ENCODE data around the gene CFAP73. TPM values are rescaled to one million over a fixed set of nuclear protein-coding genes. Genes with fewer than 3 reads are reported as not detected.

Gene CFAP73
- total and polyA plus RNA-seq, 7 donors, result 0.17 to 0.35 (median 0.30) TPM; not detected in 4

DNA sequence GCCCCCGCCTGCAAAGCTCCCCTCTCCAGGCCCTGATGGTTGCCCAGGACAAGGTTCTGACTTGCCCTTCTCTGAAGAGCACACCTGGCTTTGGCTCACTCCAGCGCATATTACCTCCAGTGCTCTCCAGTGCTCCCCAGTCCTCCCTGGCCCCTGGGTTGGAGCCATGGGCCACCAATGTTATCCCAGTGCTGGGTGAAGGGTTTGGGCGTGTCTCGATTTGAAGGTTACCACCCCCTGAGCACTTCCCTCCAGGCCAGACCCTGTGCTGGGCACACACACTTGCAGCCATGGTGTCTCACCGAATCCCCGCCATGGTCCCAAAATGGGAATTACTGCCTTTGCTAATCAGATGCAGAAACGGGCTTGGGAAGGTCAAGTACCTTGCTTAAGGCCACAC is 47.1 kb downstream of the CFAP73 start:
- peaks cover 0 to 7% of the 10 kb centered on the region in 2 donors for H3K36me3 ChIP-seq (ENCODE audit: insufficient read depth in 1 of 2, low read depth in 1 of 2)
- DNase-seq (peak in 1 of 2 donors; percentile 44), ATAC-seq (peak in 2 of 4 donors; percentile 1 to 2)
- no peaks in the 10 kb centered on the region for H3K27me3 ChIP-seq (ENCODE audit: insufficient read depth in 3 of 3, low read length in 2 of 3)
- no peaks in the 10 kb centered on the region for H3K9me3 ChIP-seq
- 62 to 82% (median 69%) methylated on average over 7 of the region's 7 CpGs for WGBS, 3 donors
- H3K4me3 ChIP-seq, result no peak overlapping the region
- no peak overlapping the region for H3K27ac ChIP-seq
- TF ChIP-seq, protein P1, sequence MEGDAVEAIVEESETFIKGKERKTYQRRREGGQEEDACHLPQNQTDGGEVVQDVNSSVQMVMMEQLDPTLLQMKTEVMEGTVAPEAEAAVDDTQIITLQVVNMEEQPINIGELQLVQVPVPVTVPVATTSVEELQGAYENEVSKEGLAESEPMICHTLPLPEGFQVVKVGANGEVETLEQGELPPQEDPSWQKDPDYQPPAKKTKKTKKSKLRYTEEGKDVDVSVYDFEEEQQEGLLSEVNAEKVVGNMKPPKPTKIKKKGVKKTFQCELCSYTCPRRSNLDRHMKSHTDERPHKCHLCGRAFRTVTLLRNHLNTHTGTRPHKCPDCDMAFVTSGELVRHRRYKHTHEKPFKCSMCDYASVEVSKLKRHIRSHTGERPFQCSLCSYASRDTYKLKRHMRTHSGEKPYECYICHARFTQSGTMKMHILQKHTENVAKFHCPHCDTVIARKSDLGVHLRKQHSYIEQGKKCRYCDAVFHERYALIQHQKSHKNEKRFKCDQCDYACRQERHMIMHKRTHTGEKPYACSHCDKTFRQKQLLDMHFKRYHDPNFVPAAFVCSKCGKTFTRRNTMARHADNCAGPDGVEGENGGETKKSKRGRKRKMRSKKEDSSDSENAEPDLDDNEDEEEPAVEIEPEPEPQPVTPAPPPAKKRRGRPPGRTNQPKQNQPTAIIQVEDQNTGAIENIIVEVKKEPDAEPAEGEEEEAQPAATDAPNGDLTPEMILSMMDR (IDR thresholded peaks at IDR 0.05), result no peak
- peaks cover 16% of the 10 kb centered on the region for H3K4me1 ChIP-seq
- intact Hi-C loops (cut with DNase I), result loop anchor here in 1 of 2 donors (5.0 kb wide), 1 partner anchor 76 kb away; no protein-coding TSS in a partner anchor

DNA sequence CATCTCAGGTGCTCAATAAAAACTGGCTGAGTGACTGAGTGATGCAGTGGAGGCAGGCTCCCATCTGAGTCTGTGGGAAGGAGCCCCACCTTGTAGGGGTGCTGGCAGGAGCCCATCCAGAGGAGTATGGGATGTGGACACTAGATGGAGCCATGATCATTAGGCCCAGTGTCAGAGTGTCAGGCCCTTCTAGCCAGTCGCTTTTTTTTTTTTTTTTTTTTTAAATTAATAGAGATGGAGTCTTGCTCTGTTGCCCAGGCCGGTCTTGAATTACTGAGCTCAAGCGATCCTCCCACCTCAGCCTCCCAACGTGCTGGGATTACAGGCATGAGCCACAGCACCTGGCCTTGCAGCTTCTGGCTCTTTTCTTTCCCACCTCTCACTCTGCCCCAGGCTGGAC is 47.5 kb downstream of the CFAP73 start:
- 1 to 3% (median 3%) methylated on average over 3 to 4 of the region's 4 CpGs for WGBS, 3 donors
- TF ChIP-seq, protein P1 (IDR thresholded peaks at IDR 0.05), result peak; percentile 62
- H3K27ac ChIP-seq, result no peak overlapping the region
- peaks cover 16% of the 10 kb centered on the region for H3K4me1 ChIP-seq
- ATAC-seq, result peak; percentile 74 to 90 (median 86)
- intact Hi-C loops (cut with DNase I), result loop anchor here in 1 of 2 donors (5.0 kb wide), 1 partner anchor 75 kb away; no protein-coding TSS in a partner anchor
- no peaks in the 10 kb centered on the region for H3K9me3 ChIP-seq
- peaks cover 0 to 3% of the 10 kb centered on the region in 2 donors for H3K36me3 ChIP-seq (ENCODE audit: insufficient read depth in 1 of 2, low read depth in 1 of 2)
- peak; percentile 63 to 73 for DNase-seq
- no peak overlapping the region for H3K4me3 ChIP-seq
- H3K27me3 ChIP-seq (ENCODE audit: insufficient read depth in 3 of 3, low read length in 2 of 3), result no peaks in the 10 kb centered on the region

GRCh38 chr12:113197518-113198077 is 48.1 kb downstream of the CFAP73 start:
- H3K4me1 ChIP-seq, result peaks cover 16% of the 10 kb centered on the region
- no peak for ATAC-seq
- 90 to 95% (median 92%) methylated on average over 8 of the region's 8 CpGs for WGBS, 3 donors

GRCh38 chr12:113198296-113198695 is 48.8 kb downstream of the CFAP73 start:
- TF ChIP-seq, protein P1 (IDR thresholded peaks at IDR 0.05), result no peak
- Histone ChIP-seq H3K4me1 (peaks cover 16% of the 10 kb centered on the region), H3K36me3 (ENCODE audit: insufficient read depth in 1 of 2, low read depth in 1 of 2) (no peaks in the 10 kb centered on the region), H3K27ac (no peak overlapping the region), H3K4me3 (no peak overlapping the region), H3K27me3 (ENCODE audit: insufficient read depth in 3 of 3, low read length in 2 of 3) (no peaks in the 10 kb centered on the region), H3K9me3 (no peaks in the 10 kb centered on the region)
- no peak for DNase-seq
- intact Hi-C loops (cut with DNase I), result loop anchor here in 1 of 2 donors (5.0 kb wide), 1 partner anchor 74 kb away; no protein-coding TSS in a partner anchor
- ATAC-seq, result no peak
- WGBS, 3 donors, result 52 to 74% (median 72%) methylated on average over 1 of the region's 1 CpG

More at GRCh38 chr12:113197518-113198077, 48.1 kb downstream of the CFAP73 start:
- Histone ChIP-seq H3K36me3 (ENCODE audit: insufficient read depth in 1 of 2, low read depth in 1 of 2) (no peaks in the 10 kb centered on the region), H3K9me3 (no peaks in the 10 kb centered on the region), H3K27me3 (ENCODE audit: insufficient read depth in 3 of 3, low read length in 2 of 3) (no peaks in the 10 kb centered on the region), H3K4me3 (no peak overlapping the region), H3K27ac (no peak overlapping the region)
- peak in 1 of 2 donors; percentile 12 for DNase-seq
- intact Hi-C loops (cut with DNase I), result loop anchor here in 1 of 2 donors (5.0 kb wide), 1 partner anchor 75 kb away; no protein-coding TSS in a partner anchor
- TF ChIP-seq, protein P1 (IDR thresholded peaks at IDR 0.05), result no peak
